CD14-positive monocyte (primary cell): Measurements from ENCODE around the gene LAMA1. TPM values are rescaled to one million over a fixed set of nuclear protein-coding genes. Genes with fewer than 3 reads are reported as not detected.

Experiments used
- DNase-seq, 3 donors: peaks; one replicate each; pipeline ENCODE4 v3.0.0-alpha.2; 2011 to 2022
- H2AFZ ChIP-seq: 2 replicates; pipeline ENCODE4 v1.6.0; 2012; ENCODE audit warnings: mild to moderate bottlenecking, low read depth, low read length, inconsistent platforms; ENCODE audit not compliant: insufficient read depth, poor library complexity, severe bottlenecking
- H3K27ac ChIP-seq, 2 donors: 1 replicate in 1 of 2; 2 replicates in 1 of 2; pipeline ENCODE4 v1.5.1; 2012 to 2013; ENCODE audit warnings: low read length in 2 of 2, control low read depth in 1 of 2, inconsistent platforms in 1 of 2, low read depth in 1 of 2, mild to moderate bottlenecking in 1 of 2
- H3K27me3 ChIP-seq, 2 donors: one replicate each; pipeline versions ENCODE4 v1.6.0 to v1.6.1; 2011 to 2013; ENCODE audit warnings: low read length in 2 of 2; ENCODE audit not compliant: control insufficient read depth in 2 of 2, insufficient read depth in 2 of 2
- H3K36me3 ChIP-seq, 2 donors: replicated peaks in 1 of 2; 1 replicate in 1 of 2; 2 replicates in 1 of 2; pipeline versions ENCODE4 v1.5.1 to v1.6.1; 2012 to 2013; ENCODE audit warnings: low read length in 2 of 2, control low read depth in 1 of 2, inconsistent platforms in 1 of 2, mild to moderate bottlenecking in 1 of 2; ENCODE audit not compliant: insufficient read depth in 2 of 2, control insufficient read depth in 1 of 2
- H3K4me1 ChIP-seq, 2 donors: 1 replicate in 1 of 2; 2 replicates in 1 of 2; pipeline versions ENCODE4 v1.5.1 to v1.6.1; 2012 to 2013; ENCODE audit warnings: low read length in 2 of 2, control low read depth in 1 of 2, inconsistent platforms in 1 of 2, mild to moderate bottlenecking in 1 of 2, moderate library complexity in 1 of 2; ENCODE audit not compliant: insufficient read depth in 2 of 2, control insufficient read depth in 1 of 2
- H3K4me2 ChIP-seq: replicated peaks from 2 replicates; pipeline ENCODE3; 2012; ENCODE audit warnings: low read length, moderate library complexity, mild to moderate bottlenecking; ENCODE audit not compliant: poor library complexity, severe bottlenecking; ENCODE audit errors: extremely low read depth
- H3K4me3 ChIP-seq, 3 experiments: fragments of 200-600 bp in 1 of 3; sonication (generic) in 1 of 3; replicated peaks in 1 of 3; 1 replicate in 2 of 3; 2 replicates in 1 of 3; pipeline ENCODE4 v1.5.1; 2011 to 2013; ENCODE audit warnings: low read length in 3 of 3, mild to moderate bottlenecking in 3 of 3, control low read depth in 2 of 3, low read depth in 2 of 3, inconsistent platforms in 1 of 3, moderate library complexity in 1 of 3
- H3K79me2 ChIP-seq: 2 replicates; pipeline ENCODE4 v1.6.0; 2012; ENCODE audit warnings: mild to moderate bottlenecking, control low read depth, inconsistent platforms, low read length, moderate library complexity; ENCODE audit not compliant: insufficient read depth
- H3K9ac ChIP-seq: 2 replicates; pipeline ENCODE4 v1.6.0; 2017; ENCODE audit warnings: low read length, mild to moderate bottlenecking; ENCODE audit not compliant: insufficient read depth, poor library complexity, severe bottlenecking
- H3K9me3 ChIP-seq, 2 donors: replicated peaks in 1 of 2; 1 replicate in 1 of 2; 2 replicates in 1 of 2; pipeline versions ENCODE4 v1.5.1 to v1.6.1; 2012 to 2013; ENCODE audit warnings: low read length in 2 of 2, control low read depth in 1 of 2; ENCODE audit not compliant: control insufficient read depth in 1 of 2, insufficient read depth in 1 of 2
- H4K20me1 ChIP-seq: 2 replicates; pipeline ENCODE4 v1.6.0; 2012; ENCODE audit warnings: mild to moderate bottlenecking, low read length, control low read depth, moderate library complexity; ENCODE audit not compliant: insufficient read depth
- H3K27ac Mint-ChIP-seq, 7 donors: one replicate each; pipeline ENCODE4 v1.8.0; 2020; ENCODE audit warnings: mild to moderate bottlenecking in 7 of 7, mixed read lengths in 7 of 7, moderate library complexity in 6 of 7, inconsistent platforms in 2 of 7
- H3K27me3 Mint-ChIP-seq, 3 donors: one replicate each; pipeline ENCODE4 v1.8.0; 2021 to 2022; ENCODE audit warnings: low read depth in 3 of 3, mild to moderate bottlenecking in 3 of 3, mixed read lengths in 3 of 3, moderate library complexity in 3 of 3, inconsistent platforms in 1 of 3
- H3K36me3 Mint-ChIP-seq, 2 donors: one replicate each; pipeline ENCODE4 v1.8.0; 2020; ENCODE audit warnings: mixed read lengths in 2 of 2, inconsistent platforms in 1 of 2, mild to moderate bottlenecking in 1 of 2
- H3K4me1 Mint-ChIP-seq: one replicate; pipeline ENCODE4 v1.8.0; 2020; ENCODE audit warnings: mild to moderate bottlenecking, mixed read lengths
- H3K4me3 Mint-ChIP-seq, 2 donors: one replicate each; pipeline ENCODE4 v1.8.0; 2020; ENCODE audit warnings: mild to moderate bottlenecking in 2 of 2, mixed read lengths in 2 of 2, moderate library complexity in 1 of 2
- H3K9me3 Mint-ChIP-seq, 7 donors: one replicate each; pipeline ENCODE4 v1.8.0; 2020 to 2022; ENCODE audit warnings: mixed read lengths in 7 of 7, mild to moderate bottlenecking in 6 of 7, moderate library complexity in 6 of 7, inconsistent platforms in 2 of 7
- WGBS: methylation state at CpG from one replicate; pipeline ENCODE4 v1.1.5; 2013; ENCODE audit warnings: missing lambda C conversion rate; ENCODE audit not compliant: insufficient coverage; 5-methylcytosine and 5-hydroxymethylcytosine counted together
- intact Hi-C, 2 donors: fragments of 100-400 bp; cut with micrococcal nuclease; formaldehyde crosslinking; loops; one replicate each; pipeline versions ENCODE4 v1.15.0 to v1.15.1; 2023
- polyA plus RNA-seq, 3 donors: library from polyadenylated mRNA; depleted of rRNA in 1 of 3; unstranded in 2 of 3; stranded (reverse) in 1 of 3; fragments of 300-500 nt in 2 of 3; fragments of >200 nt in 1 of 3; fragmentation: Illumina TruSeq in 2 of 3; gene quantifications; 1 replicate in 2 of 3; 2 replicates in 1 of 3; pipeline ENCODE4 v1.2.3, GENCODE V29; 2012 to 2021
- TF ChIP-seq, protein P1 (sequence below): fragments of 200-600 bp; IDR thresholded peaks from one replicate; pipeline ENCODE4 v1.8.0; 2022; ENCODE audit warnings: antibody characterized with exemption, mild to moderate bottlenecking

LAMA1 gene
- polyA plus RNA-seq, 3 donors, result not detected

DNA sequence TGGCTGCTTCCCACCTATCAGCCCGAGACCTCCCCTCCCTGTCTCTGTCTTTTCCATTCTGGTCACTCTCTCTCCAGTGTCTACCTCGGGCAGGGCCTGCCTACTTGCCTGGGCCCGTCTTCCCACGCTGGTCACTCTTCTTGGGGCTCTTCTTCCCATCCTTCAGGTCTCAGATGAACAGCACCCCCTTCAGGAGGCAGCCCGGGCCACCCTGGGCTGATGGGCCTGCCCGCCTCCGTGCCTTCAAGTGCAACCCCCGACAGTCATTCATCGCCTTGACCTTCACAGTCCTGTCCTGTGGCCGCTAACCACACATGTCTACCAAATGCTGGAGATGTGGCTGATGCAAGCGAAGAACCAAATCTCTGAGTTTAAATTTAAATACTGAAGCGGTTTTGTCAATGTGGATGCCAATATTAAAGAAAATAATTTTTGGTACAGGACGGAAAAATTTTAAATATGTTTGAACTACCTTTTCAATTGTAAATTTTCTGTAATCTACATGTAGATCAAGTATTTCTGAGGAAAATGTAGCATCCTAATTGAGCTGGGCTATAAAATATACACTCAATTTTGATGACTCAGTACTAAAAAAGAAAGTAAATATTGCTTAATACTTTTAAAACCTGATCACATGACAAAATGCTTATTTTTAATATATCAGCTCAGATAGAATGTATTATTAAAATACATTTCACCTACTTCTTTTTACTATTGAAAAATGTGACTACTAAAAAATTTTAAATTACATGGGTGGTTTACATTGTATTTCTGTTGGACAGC lies 96.4 kb downstream of the LAMA1 start:
- H3K79me2 ChIP-seq, result no peaks in the 10 kb centered on the region
- Mint-ChIP-seq H3K4me3 (no peak overlapping the region), H3K27me3 (peaks cover 0 to 3% (median 2%) of the 10 kb centered on the region in 3 donors), H3K9me3 (peaks cover 0 to 3% (median 0%) of the 10 kb centered on the region in 7 donors), H3K36me3 (no peaks in the 10 kb centered on the region), H3K4me1 (no peaks in the 10 kb centered on the region), H3K27ac (peak overlapping the region in 1 of 7 donors; percentile 54)
- no peaks in the 10 kb centered on the region for H3K4me1 ChIP-seq
- no peak overlapping the region for H3K9ac ChIP-seq
- H3K36me3 ChIP-seq, result no peaks in the 10 kb centered on the region
- 95% methylated on average over 10 of the region's 13 CpGs for WGBS
- H3K4me2 ChIP-seq, result no peak overlapping the region
- TF ChIP-seq, protein P1, sequence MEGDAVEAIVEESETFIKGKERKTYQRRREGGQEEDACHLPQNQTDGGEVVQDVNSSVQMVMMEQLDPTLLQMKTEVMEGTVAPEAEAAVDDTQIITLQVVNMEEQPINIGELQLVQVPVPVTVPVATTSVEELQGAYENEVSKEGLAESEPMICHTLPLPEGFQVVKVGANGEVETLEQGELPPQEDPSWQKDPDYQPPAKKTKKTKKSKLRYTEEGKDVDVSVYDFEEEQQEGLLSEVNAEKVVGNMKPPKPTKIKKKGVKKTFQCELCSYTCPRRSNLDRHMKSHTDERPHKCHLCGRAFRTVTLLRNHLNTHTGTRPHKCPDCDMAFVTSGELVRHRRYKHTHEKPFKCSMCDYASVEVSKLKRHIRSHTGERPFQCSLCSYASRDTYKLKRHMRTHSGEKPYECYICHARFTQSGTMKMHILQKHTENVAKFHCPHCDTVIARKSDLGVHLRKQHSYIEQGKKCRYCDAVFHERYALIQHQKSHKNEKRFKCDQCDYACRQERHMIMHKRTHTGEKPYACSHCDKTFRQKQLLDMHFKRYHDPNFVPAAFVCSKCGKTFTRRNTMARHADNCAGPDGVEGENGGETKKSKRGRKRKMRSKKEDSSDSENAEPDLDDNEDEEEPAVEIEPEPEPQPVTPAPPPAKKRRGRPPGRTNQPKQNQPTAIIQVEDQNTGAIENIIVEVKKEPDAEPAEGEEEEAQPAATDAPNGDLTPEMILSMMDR, result no peak
- intact Hi-C loops, result no loop called here
- no peaks in the 10 kb centered on the region for H4K20me1 ChIP-seq
- no peak for DNase-seq
- no peak overlapping the region for H3K4me3 ChIP-seq
- H3K27ac ChIP-seq, result no peak overlapping the region
- H3K9me3 ChIP-seq, result no peaks in the 10 kb centered on the region
- H3K27me3 ChIP-seq, result no peaks in the 10 kb centered on the region
- no peak overlapping the region for H2AFZ ChIP-seq

DNA sequence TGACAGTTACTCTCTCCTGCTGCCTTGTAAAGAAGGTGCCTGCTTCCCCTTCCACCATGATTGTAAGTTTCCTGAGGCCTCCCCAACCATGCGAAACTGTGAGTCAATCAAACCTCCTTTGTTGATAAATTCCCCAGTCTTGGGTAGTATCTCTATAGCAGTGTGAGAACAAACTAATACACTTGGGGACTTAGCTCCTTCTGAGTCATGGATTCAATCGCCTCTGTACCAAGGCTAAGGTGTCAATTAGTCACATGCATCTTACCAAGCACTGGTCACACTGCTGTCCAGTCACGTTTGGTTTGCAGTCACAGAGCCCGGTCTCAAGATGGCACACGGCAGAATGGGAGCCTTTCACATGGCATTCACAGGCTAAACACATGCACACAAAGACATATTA lies 100.6 kb downstream of the LAMA1 start:
- Mint-ChIP-seq H3K27me3 (peaks cover 0 to 1% (median 0%) of the 10 kb centered on the region in 3 donors), H3K9me3 (peaks cover 0 to 2% (median 0%) of the 10 kb centered on the region in 7 donors), H3K36me3 (no peaks in the 10 kb centered on the region), H3K27ac (peak overlapping the region in 1 of 7 donors; percentile 12), H3K4me1 (no peaks in the 10 kb centered on the region), H3K4me3 (no peak overlapping the region)
- Histone ChIP-seq H3K36me3 (no peaks in the 10 kb centered on the region), H3K79me2 (no peaks in the 10 kb centered on the region), H3K27ac (no peak overlapping the region), H3K9me3 (no peaks in the 10 kb centered on the region), H2AFZ (no peak overlapping the region), H4K20me1 (no peaks in the 10 kb centered on the region), H3K4me2 (no peak overlapping the region), H3K27me3 (no peaks in the 10 kb centered on the region), H3K9ac (no peak overlapping the region), H3K4me1 (no peaks in the 10 kb centered on the region), H3K4me3 (no peak overlapping the region)
- DNase-seq, result no peak
- WGBS, result 96% methylated on average over 4 of the region's 5 CpGs
- intact Hi-C loops, result no loop called here
- TF ChIP-seq, protein P1, result no peak
